ENCODE data around the gene KIF1C.
"Not testable (repeated sequence)": the region's sequence is repeated elsewhere in the genome, so short reads cannot be mapped to it uniquely, and the experiment has no call there.

Gene KIF1C

GRCh38 chr17:5002121-5002788 lies 4.5 kb downstream of the KIF1C start:
- DNase-seq, result no peak

GRCh38 chr17:5003214-5003867 lies 5.6 kb downstream of the KIF1C start:
- DNase-seq, result no peak

GRCh38 chr17:5011928-5012327 lies 14.2 kb downstream of the KIF1C start:
- no peak for DNase-seq

GRCh38 chr17:5014357-5014756 lies 16.6 kb downstream of the KIF1C start:
- DNase-seq, result no peak

GRCh38 chr17:5019475-5019956 lies 21.8 kb downstream of the KIF1C start:
- DNase-seq, result peak; percentile 17

GRCh38 chr17:5020502-5021023 lies 22.8 kb downstream of the KIF1C start:
- no peak for DNase-seq

GRCh38 chr17:5022171-5022711 lies 24.5 kb downstream of the KIF1C start:
- DNase-seq, result no peak

- DNase-seq, result no peak
Observed at GRCh38 chr17:5023588-5024147, 25.9 kb downstream of the KIF1C start.

- no peak for DNase-seq
Observed at GRCh38 chr17:5024604-5025003, 26.9 kb downstream of the KIF1C start.

- DNase-seq, result no peak
Observed at GRCh38 chr17:5027299-5027698, 29.5 kb downstream of the KIF1C start.

GRCh38 chr17:5027916-5028315 lies 30.2 kb downstream of the KIF1C start:
- DNase-seq, result no peak

- DNase-seq, result not testable (repeated sequence)
Observed at GRCh38 chr17:5030168-5030567, 32.4 kb downstream of the KIF1C start.

- peak; percentile 77 for DNase-seq
Observed at GRCh38 chr17:5031365-5032082, 33.8 kb downstream of the KIF1C start.

GRCh38 chr17:5032865-5033264 lies 35.1 kb downstream of the KIF1C start:
- DNase-seq, result no peak

- no peak for DNase-seq
Observed at GRCh38 chr17:5033352-5034015, 35.7 kb downstream of the KIF1C start.

- no peak for DNase-seq
Observed at GRCh38 chr17:5034063-5034462, 36.3 kb downstream of the KIF1C start.

GRCh38 chr17:5034651-5035050 lies 36.9 kb downstream of the KIF1C start:
- no peak for DNase-seq

- peak; percentile 51 for DNase-seq
Observed at GRCh38 chr17:5035315-5035714, 37.6 kb downstream of the KIF1C start, which contains the start of gene SLC52A1. SLC52A1 (minus strand) TSS chr17:5035426; CDS start chr17:5034606, 820 bp downstream.

GRCh38 chr17:5042157-5043022 lies 44.6 kb downstream of the KIF1C start:
- DNase-seq, result no peak

- no peak for DNase-seq
Observed at GRCh38 chr17:5043524-5043923, 45.8 kb downstream of the KIF1C start.

GRCh38 chr17:5044630-5045029 lies 46.9 kb downstream of the KIF1C start:
- no peak for DNase-seq
